CD4-positive, alpha-beta T cell treated with Interleukin-17A for 1 hour (primary cell): ENCODE measurements around the gene HDAC7.
A peak's percentile ranks its signal among the peaks of the same experiment; 100 is the strongest.

Source experiments
- DNase-seq: peaks from one replicate; pipeline ENCODE4 v3.0.0-alpha.2; 2020

The HDAC7 gene

GRCh38 chr12:47777151-47777550 is 42.6 kb downstream of the HDAC7 start:
- no peak for DNase-seq

GRCh38 chr12:47776471-47777143 is 43.1 kb downstream of the HDAC7 start:
- no peak for DNase-seq

- DNase-seq, result no peak
These were observed 44.4 kb downstream of the HDAC7 start for GRCh38 chr12:47775100-47775911.

- no peak for DNase-seq
These were observed 45.0 kb downstream of the HDAC7 start for GRCh38 chr12:47774663-47775062.

- DNase-seq, result no peak
These were observed 45.7 kb downstream of the HDAC7 start for GRCh38 chr12:47773858-47774580.

- peak; percentile 74 for DNase-seq
These were observed 46.4 kb downstream of the HDAC7 start, which contains the start of gene SLC48A1 for GRCh38 chr12:47773062-47773857. Gene SLC48A1, plus strand, starts transcription at chr12:47773238. Its CDS starts 67 bp downstream, at chr12:47773305.

- DNase-seq, result no peak
These were observed 47.0 kb downstream of the HDAC7 start for GRCh38 chr12:47772738-47773061.

GRCh38 chr12:47772094-47772660 is 47.5 kb downstream of the HDAC7 start:
- no peak for DNase-seq

- no peak for DNase-seq
These were observed 48.4 kb downstream of the HDAC7 start for GRCh38 chr12:47771304-47771703.

GRCh38 chr12:47770086-47770726 is 49.5 kb downstream of the HDAC7 start:
- no peak for DNase-seq

- DNase-seq, result no peak
These were observed 50.2 kb downstream of the HDAC7 start for GRCh38 chr12:47769234-47770085.

GRCh38 chr12:47768323-47768811 is 51.3 kb downstream of the HDAC7 start:
- no peak for DNase-seq

GRCh38 chr12:47767216-47767724 is 52.4 kb downstream of the HDAC7 start:
- DNase-seq, result peak; percentile 80

GRCh38 chr12:47766502-47767215 is 53.0 kb downstream of the HDAC7 start:
- DNase-seq, result no peak

GRCh38 chr12:47763481-47764346 is 56.0 kb downstream of the HDAC7 start:
- DNase-seq, result no peak

GRCh38 chr12:47762850-47763465 is 56.7 kb downstream of the HDAC7 start:
- DNase-seq, result no peak

GRCh38 chr12:47758834-47759690 is 60.6 kb downstream of the HDAC7 start, which contains the start of gene RAPGEF3:
Gene RAPGEF3, minus strand, starts transcription at chr12:47758880. Its CDS starts 324 bp downstream, at chr12:47758556.
- DNase-seq, result peak; percentile 65

GRCh38 chr12:47758584-47758833 is 61.2 kb downstream of the HDAC7 start:
- DNase-seq, result no peak
